Central memory CD8-positive, alpha-beta T cell (primary cell): ENCODE measurements around the gene PLPPR3.

Source experiments
- ATAC-seq: fragments of 150-1000 bp; cut with Tn5 transposase; replicated peaks from 2 replicates; pipeline ENCODE4 v1.10.0; 2022; ENCODE audit warnings: mild to moderate bottlenecking, moderate FRiP score, moderate number of reproducible peaks; ENCODE audit not compliant: poor library complexity, severe bottlenecking; ENCODE audit errors: extremely low read depth
- DNase-seq, 2 donors: peaks; one replicate each; pipeline ENCODE4 v3.0.0; 2021; ENCODE audit warnings: low spot score in 2 of 2
- H3K27ac Mint-ChIP-seq: one replicate; pipeline ENCODE4 v1.8.0; 2022; ENCODE audit warnings: low read depth, mild to moderate bottlenecking, moderate library complexity, mixed read lengths
- H3K27me3 Mint-ChIP-seq: one replicate; pipeline ENCODE4 v1.8.0; 2022; ENCODE audit warnings: mixed read lengths
- H3K36me3 Mint-ChIP-seq: one replicate; pipeline ENCODE4 v1.8.0; 2022; ENCODE audit warnings: mild to moderate bottlenecking, moderate library complexity, mixed read lengths; ENCODE audit not compliant: insufficient read depth
- H3K4me1 Mint-ChIP-seq: one replicate; pipeline ENCODE4 v1.8.0; 2022; ENCODE audit warnings: mixed read lengths
- H3K4me3 Mint-ChIP-seq: one replicate; pipeline ENCODE4 v1.8.0; 2022; ENCODE audit warnings: mild to moderate bottlenecking, moderate library complexity, mixed read lengths
- H3K9me3 Mint-ChIP-seq: one replicate; pipeline ENCODE4 v1.8.0; 2022; ENCODE audit warnings: mixed read lengths

The PLPPR3 gene

GRCh38 chr19:815079-815774 lies 6.5 kb downstream of the PLPPR3 start:
- DNase-seq (no peak), ATAC-seq (no peak)
- Mint-ChIP-seq H3K4me1 (no peaks in the 10 kb centered on the region), H3K27me3 (no peaks in the 10 kb centered on the region), H3K27ac (peak overlapping the region; percentile 66), H3K36me3 (peaks cover 43% of the 10 kb centered on the region), H3K4me3 (no peak overlapping the region), H3K9me3 (no peaks in the 10 kb centered on the region)

- ATAC-seq (peak; percentile 20), DNase-seq (no peak)
- Mint-ChIP-seq H3K27ac (peak overlapping the region; percentile 29), H3K4me1 (no peaks in the 10 kb centered on the region), H3K36me3 (peaks cover 50% of the 10 kb centered on the region), H3K4me3 (no peak overlapping the region), H3K27me3 (no peaks in the 10 kb centered on the region), H3K9me3 (no peaks in the 10 kb centered on the region)
These were observed 7.3 kb downstream of the PLPPR3 start for GRCh38 chr19:814152-815078.

GRCh38 chr19:813219-814151 lies 8.3 kb downstream of the PLPPR3 start:
- ATAC-seq (no peak), DNase-seq (no peak)
- peaks cover 56% of the 10 kb centered on the region for H3K36me3 Mint-ChIP-seq
- no peaks in the 10 kb centered on the region for H3K27me3 Mint-ChIP-seq
- H3K27ac Mint-ChIP-seq, result peak overlapping the region; percentile 75
- H3K4me3 Mint-ChIP-seq, result peak overlapping the region; percentile 13
- no peaks in the 10 kb centered on the region for H3K4me1 Mint-ChIP-seq
- no peaks in the 10 kb centered on the region for H3K9me3 Mint-ChIP-seq

- ATAC-seq (no peak), DNase-seq (no peak)
- Mint-ChIP-seq H3K9me3 (no peaks in the 10 kb centered on the region), H3K4me3 (no peak overlapping the region), H3K36me3 (peaks cover 59% of the 10 kb centered on the region), H3K27me3 (no peaks in the 10 kb centered on the region), H3K4me1 (peaks cover 2% of the 10 kb centered on the region), H3K27ac (no peak overlapping the region)
These were observed 9.0 kb downstream of the PLPPR3 start for GRCh38 chr19:812747-813218.

GRCh38 chr19:812049-812746 lies 9.6 kb downstream of the PLPPR3 start:
- Mint-ChIP-seq H3K4me3 (no peak overlapping the region), H3K4me1 (peaks cover 8% of the 10 kb centered on the region), H3K36me3 (peaks cover 65% of the 10 kb centered on the region), H3K27ac (peak overlapping the region; percentile 44), H3K9me3 (no peaks in the 10 kb centered on the region), H3K27me3 (no peaks in the 10 kb centered on the region)
- no peak for ATAC-seq
- DNase-seq, result no peak

- DNase-seq, result no peak
- H3K4me3 Mint-ChIP-seq, result no peak overlapping the region
- H3K27me3 Mint-ChIP-seq, result no peaks in the 10 kb centered on the region
- no peak for ATAC-seq
- peaks cover 70% of the 10 kb centered on the region for H3K36me3 Mint-ChIP-seq
- H3K9me3 Mint-ChIP-seq, result no peaks in the 10 kb centered on the region
- peak overlapping the region; percentile 44 for H3K27ac Mint-ChIP-seq
- peaks cover 10% of the 10 kb centered on the region for H3K4me1 Mint-ChIP-seq
These were observed 10.2 kb downstream of the PLPPR3 start for GRCh38 chr19:811506-812048.

GRCh38 chr19:810883-811489 lies 10.8 kb downstream of the PLPPR3 start:
- H3K27me3 Mint-ChIP-seq, result no peaks in the 10 kb centered on the region
- DNase-seq (no peak), ATAC-seq (no peak)
- H3K27ac Mint-ChIP-seq, result peak overlapping the region; percentile 44
- H3K4me1 Mint-ChIP-seq, result peaks cover 10% of the 10 kb centered on the region
- peaks cover 69% of the 10 kb centered on the region for H3K36me3 Mint-ChIP-seq
- no peaks in the 10 kb centered on the region for H3K9me3 Mint-ChIP-seq
- H3K4me3 Mint-ChIP-seq, result no peak overlapping the region

DNA sequence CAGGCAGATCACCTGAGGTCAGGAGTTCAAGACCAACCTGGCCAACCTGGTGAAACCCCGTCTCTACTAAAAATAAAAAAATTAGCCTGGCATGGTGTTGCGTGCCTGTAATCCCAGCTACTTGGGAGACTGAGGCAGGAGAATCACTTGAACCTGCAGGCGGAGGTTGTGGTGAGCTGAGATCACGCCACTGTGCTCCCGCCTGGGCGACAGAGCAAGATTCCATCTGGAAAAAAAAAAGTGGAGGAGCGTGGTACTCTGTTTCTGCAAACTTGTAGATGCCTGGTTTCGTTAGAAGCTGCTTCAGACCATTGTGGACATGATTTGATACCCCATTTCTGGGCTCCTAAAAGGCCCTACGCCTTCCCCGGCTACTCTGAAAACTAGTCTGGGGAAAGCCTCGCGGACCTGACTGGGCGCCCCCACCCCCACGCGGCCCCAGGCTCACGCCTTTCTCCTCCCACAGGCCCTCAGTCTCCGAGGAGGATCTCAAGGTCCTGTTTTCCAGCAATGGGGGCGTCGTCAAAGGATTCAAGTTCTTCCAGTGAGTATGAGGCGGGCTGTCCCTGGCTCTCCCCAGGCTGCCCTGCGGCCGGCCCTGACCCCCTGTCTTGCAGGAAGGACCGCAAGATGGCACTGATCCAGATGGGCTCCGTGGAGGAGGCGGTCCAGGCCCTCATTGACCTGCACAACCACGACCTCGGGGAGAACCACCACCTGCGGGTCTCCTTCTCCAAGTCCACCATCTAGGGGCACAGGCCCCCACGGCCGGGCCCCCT lies 11.5 kb downstream of the PLPPR3 start:
- H3K9me3 Mint-ChIP-seq, result no peaks in the 10 kb centered on the region
- peaks cover 70% of the 10 kb centered on the region for H3K36me3 Mint-ChIP-seq
- H3K4me1 Mint-ChIP-seq, result peaks cover 10% of the 10 kb centered on the region
- H3K27me3 Mint-ChIP-seq, result no peaks in the 10 kb centered on the region
- DNase-seq (no peak), ATAC-seq (no peak)
- H3K27ac Mint-ChIP-seq, result no peak overlapping the region
- H3K4me3 Mint-ChIP-seq, result no peak overlapping the region

DNA sequence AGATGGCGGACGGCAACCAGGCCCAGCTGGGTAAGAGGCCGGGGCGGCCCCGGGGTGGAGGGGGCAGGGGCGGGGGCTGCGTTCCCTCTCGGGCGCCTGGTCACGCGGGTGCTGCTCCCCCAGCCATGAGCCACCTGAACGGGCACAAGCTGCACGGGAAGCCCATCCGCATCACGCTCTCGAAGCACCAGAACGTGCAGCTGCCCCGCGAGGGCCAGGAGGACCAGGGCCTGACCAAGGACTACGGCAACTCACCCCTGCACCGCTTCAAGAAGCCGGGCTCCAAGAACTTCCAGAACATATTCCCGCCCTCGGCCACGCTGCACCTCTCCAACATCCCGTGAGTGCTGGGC lies 13.4 kb downstream of the PLPPR3 start:
- Mint-ChIP-seq H3K27me3 (no peaks in the 10 kb centered on the region), H3K9me3 (no peaks in the 10 kb centered on the region), H3K27ac (peak overlapping the region; percentile 44), H3K4me1 (peaks cover 14% of the 10 kb centered on the region), H3K36me3 (peaks cover 70% of the 10 kb centered on the region), H3K4me3 (no peak overlapping the region)
- ATAC-seq (no peak), DNase-seq (no peak)

DNA sequence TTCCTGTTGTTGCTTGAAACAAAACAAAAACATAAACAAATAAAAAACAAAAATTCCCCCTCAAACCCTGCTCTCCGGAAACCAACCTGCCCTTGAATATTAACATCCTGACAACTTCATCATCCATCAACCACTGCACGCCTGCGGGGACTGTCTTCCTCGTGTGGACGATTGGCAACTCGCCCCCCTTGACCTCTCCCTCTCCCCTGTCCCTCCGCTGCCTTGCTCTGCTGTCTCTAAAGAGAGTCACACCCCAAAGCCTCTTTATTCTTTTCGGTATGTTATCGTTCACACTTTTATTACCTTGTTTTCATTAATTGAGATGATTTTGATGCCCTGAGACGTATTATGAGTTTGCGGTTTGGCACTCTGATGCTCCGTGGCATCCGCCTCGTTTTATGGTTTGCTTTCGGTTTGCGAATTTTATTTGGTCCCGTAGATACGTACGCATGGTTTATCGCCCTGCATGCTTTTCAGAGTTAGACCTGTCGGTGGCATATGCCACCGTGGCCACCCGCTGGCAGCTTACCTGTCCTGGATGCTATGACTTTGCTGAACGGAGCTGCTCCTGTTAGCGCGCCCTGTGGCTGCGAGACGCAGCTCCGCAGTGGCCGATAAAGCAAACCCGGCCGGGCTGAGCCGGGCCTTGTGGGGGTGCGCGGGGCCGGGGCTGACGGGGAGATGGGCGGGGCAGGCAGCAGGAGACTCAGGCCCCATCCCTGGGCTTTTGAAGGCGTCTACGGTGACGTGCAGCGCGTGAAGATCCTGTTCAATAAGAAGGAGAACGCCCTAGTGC lies 13.9 kb downstream of the PLPPR3 start:
- DNase-seq (no peak), ATAC-seq (no peak)
- peak overlapping the region; percentile 37 for H3K4me3 Mint-ChIP-seq
- peaks cover 20% of the 10 kb centered on the region for H3K4me1 Mint-ChIP-seq
- peaks cover 74% of the 10 kb centered on the region for H3K36me3 Mint-ChIP-seq
- H3K9me3 Mint-ChIP-seq, result no peaks in the 10 kb centered on the region
- H3K27ac Mint-ChIP-seq, result peak overlapping the region; percentile 44
- H3K27me3 Mint-ChIP-seq, result no peaks in the 10 kb centered on the region
